ENCODE measurements around the gene XKR7.
A peak's percentile ranks its signal among the peaks of the same experiment; 100 is the strongest.

Gene XKR7

GRCh38 chr20:32052090-32052777, 84.3 kb downstream of the XKR7 start, which contains the start of gene HCK:
HCK (plus strand) TSS chr20:32052242.
- no peak for DNase-seq (ENCODE audit: low read depth)
- TF ChIP-seq CTCF (IDR thresholded peaks at IDR 0.05; ENCODE audit: low read depth, low read length, missing control alignments), result peak; percentile 3
- H3K4me3 ChIP-seq (ENCODE audit: low read depth, low read length), result peak within 1 kb of the TSS; percentile 87

- no peak for DNase-seq (ENCODE audit: low read depth)
- no peak for TF ChIP-seq CTCF (IDR thresholded peaks at IDR 0.05; ENCODE audit: low read depth, low read length, missing control alignments)
- peak overlapping the region; percentile 87 for H3K4me3 ChIP-seq (ENCODE audit: low read depth, low read length)
These were observed 84.9 kb downstream of the XKR7 start for GRCh38 chr20:32052778-32053362.

Data from GM12864 (cell line).